ENCODE measurements around the gene PIP4K2A.
"Not testable (repeated sequence)": the region's sequence is repeated elsewhere in the genome, so short reads cannot be mapped to it uniquely, and the experiment has no call there.

The PIP4K2A gene

DNA sequence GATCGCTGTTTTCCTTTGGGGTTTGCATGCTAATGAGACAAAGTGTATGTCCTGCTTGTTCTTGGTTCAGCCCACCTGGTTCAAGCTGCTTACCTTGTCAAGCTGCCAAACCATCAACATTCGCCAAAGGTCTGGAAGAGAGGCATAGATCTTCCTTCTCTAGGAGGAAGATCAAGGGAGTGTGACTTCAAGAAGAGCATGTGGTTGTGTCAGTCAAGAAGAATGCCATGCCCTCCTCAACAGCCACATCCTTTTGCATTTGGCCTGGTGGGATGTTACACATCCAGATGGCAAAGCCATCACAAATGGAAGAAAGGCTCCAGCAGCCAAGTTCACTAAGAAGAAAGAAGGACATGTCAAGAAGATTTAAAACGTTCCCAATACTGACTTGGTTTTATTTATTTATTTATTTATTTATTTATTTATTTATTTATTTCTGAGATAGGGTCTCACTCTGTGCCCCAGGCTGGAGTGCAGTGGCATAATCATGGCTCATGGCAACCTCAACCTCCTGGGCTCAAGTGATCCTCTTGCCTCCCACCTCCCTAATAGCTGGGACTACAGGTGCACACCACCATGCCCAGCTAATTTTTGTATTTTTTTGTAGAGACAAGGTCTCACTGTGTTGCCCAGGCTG lies 5.1 kb upstream of the PIP4K2A start:
- no peak for DNase-seq (ENCODE audit: low read depth)

DNA sequence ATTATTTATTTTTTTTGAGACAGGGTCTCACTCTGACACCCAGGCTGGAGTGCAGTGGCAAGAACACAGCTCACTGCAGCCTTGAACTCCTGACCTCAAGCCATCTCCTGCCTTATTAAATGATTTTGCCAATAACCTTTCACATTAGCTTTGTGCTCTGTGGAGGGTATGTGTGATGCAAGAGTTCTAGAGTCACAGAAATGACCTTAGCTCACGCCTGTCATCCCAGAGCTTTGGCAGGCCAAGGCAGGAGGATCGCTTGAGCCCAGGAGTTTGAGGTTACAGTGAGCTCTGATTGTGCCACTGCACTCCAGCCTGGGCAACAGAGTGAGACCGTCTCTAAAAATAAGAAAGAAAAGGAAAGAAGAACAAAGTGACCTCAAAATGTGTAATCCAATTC lies 4.3 kb upstream of the PIP4K2A start:
- DNase-seq (ENCODE audit: low read depth), result not testable (repeated sequence)

DNA sequence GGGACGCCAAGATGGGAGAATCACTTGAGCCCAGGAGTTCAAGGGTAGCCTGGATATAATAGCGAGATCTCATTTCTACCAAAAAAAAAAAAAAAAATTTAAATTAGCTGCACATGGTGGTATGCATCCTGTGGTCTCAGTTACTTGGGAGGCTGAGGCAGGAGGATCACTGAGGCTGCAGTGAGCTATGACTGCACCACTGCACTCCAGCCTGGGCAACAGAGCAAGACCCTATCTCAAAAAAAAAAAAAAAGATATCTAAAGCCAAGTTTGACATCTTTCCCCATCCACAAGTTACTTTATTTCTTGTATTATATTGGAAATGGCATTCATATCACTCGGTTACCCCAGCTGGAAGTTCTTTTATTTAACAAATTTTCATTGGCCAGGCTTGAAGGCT lies 3.4 kb upstream of the PIP4K2A start:
- DNase-seq (ENCODE audit: low read depth), result no peak

DNA sequence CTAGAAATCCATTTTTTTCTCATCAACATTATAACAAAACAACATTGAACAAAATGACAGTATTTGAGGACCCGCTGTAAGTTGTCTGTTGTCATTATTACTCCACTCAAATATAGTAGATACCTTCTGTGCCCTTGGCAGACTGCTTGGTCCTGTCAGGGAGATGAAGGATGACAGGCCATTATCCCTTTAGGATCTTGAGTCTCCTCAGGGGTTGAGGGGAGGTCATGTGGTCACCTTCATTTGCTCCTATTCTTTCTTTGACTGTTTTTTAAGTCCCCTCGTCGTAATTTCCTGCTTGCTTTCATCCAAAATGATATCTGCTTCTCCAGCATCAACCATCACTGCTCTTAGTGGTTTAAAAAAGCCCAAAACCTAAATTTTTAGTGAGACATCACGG lies 2.6 kb upstream of the PIP4K2A start:
- DNase-seq (ENCODE audit: low read depth), result no peak

DNA sequence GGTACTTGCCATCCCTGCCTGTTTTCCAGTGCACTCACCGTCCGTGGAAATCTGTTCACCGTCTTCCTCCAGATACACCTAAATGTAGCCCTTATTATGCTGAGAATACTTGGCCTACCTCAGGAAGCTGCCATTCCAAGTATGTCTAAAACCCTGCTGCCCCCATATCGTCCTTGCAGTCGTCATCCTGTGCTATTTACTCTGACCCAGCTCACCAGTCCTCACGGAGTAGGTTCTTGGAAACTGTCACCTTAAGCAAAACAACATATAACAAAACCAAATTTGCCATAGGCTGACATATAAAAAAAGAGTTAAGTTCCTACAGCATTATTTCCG lies 880 bp upstream of the PIP4K2A start:
- DNase-seq (ENCODE audit: low read depth), result no peak

DNA sequence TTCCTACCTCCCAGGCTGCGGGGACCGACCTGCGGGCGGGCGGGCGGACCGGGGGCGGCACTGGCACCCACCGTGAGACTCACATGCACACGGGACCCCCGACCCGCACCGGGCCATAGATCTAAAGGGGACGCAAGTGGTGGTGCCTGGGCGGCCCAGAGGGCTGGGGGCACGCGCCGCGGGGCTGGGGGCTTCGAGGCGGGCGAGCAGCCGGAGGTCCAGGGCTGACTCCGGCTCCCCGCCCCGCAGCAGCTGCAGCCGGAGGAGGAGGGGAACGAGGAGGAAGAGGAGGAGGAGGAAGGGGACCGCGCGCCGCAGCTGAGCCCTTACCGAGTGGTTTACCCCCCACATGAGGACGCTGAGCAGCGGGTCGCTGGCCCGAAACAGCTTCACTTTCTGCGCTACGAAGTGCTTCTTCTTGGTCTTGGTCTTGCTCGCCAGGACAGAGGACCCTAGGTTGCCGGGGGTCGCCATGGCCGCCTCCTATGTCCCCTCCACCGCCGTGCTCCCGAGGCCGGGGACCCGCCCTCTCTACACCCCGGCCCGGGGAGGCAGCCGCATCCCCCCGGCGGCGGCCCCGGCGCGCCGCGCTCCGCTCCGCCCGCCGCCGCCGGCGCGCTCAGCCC lies 412 bp downstream of the PIP4K2A start:
- peak; percentile 35 for DNase-seq (ENCODE audit: low read depth)

DNA sequence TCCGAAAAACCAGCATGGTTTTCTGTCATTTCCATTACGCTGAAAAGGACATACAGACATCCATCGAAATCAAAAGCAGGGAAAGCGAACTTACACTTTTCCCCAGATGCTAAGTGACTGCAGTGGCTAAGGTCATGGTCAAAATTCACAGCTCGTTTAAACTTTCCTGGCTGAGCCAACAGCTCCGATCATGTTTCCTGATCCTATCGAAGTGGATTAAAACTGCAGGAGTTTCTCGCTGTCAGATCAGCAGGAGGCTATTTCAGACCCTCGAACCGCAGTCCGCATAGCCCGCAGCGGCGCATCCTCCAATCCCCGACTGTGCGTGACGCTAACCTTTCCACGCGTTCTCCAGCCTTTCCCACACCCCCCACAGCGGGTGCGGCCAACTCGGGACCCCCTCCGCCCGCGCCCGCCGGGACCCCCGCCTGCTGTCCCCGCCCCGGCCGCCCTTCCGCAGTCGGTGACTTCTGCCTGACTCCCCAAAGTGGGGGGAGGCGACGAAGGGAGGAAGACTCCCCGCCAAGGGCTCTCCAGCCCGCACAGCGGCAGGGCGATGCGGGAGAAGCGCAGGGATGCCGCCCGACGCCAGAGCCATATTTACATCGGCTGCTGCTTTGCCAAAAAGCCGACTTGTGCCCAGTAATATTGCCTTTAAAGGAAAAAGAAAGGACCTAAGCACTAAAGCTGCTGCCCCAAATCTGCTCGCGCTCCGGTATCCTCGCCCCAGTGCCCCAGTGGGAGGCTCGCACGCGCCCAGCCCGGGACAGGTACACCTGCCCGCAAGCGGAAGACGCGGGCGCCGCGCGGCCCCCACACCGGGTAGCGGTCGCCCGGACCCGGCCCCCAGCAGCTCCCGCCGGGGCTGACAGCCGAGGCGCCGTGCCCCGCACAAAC lies 1.2 kb downstream of the PIP4K2A start:
- peak; percentile 46 for DNase-seq (ENCODE audit: low read depth)

DNA sequence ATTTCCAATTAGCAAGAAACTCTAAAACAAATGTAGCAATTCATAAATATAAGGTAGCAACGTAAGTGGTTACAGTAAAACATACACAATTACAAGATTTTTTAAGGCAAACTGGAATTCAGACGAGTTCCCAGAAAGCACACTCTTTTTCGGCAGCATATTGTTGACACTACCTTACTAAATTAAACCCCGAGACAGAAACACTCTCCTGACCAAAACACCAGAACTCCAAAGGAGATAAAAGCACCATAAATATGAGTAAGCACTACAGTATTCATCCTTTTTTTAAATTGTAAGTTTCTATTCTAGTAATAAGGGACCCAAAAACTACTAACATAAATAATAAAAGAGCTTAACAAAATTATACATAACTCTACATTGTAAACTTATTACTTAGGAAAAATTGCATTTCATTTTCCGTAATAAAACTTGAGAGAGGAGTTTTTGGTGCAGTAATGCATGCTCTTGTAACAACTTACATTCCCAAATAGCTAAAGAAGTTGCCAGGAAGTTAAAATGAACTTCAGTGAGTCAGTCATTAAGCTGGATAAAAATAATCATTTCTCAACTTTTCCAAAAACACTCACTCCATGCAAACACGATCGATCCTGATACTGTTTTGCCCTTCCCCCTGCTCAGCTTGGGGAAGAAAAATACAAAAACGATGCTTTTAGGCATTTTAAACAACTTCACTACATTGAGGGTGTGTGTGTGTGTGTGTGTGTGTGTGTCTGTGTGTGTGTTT lies 2.0 kb downstream of the PIP4K2A start:
- DNase-seq (ENCODE audit: low read depth), result peak; percentile 67

DNA sequence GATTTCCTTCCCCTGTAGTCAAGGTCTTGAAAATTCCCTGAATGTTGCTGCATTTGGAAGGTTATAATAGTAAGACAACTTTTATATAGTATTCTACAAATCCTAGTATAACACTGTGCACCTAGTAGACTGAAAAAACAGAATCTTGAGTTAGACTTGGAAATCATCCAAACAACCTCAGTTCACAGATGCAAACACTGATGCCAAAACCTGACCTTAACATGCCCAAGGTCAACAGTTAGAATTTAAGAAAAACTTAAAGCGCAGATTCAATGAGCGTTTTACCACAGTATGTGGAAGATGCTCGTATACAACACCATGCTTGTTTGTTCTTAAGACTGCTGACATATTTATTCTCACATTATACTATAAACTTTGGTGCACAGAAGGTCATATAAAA lies 3.0 kb downstream of the PIP4K2A start:
- DNase-seq (ENCODE audit: low read depth), result no peak

DNA sequence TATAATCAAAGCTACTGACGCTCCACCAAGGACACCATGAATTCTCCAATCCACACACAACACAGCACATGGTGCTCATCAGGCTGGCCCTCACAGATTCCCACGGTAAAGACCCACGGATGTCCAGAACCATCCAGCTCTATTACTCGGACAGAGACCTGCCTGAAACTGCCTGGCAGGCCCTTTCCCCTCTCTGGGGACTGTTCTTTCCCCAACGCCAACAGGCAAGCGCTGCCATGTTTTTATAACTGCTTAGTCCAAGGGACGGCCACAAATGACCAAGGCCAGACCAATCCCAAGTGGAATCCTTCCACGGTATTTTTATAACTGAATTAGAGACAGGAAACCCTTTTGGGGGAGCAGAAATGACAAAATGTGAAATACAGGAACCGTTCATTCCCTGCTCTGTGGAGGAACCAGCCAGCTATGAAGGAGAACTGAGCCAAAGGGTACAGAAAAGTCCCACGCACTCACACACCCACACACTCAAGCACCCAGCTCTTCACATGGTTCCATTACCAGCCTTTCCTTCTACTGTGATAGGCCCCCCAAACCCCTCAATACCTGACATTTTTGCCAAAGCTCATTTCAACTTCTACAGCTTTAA lies 4.1 kb downstream of the PIP4K2A start:
- DNase-seq (ENCODE audit: low read depth), result no peak

DNA sequence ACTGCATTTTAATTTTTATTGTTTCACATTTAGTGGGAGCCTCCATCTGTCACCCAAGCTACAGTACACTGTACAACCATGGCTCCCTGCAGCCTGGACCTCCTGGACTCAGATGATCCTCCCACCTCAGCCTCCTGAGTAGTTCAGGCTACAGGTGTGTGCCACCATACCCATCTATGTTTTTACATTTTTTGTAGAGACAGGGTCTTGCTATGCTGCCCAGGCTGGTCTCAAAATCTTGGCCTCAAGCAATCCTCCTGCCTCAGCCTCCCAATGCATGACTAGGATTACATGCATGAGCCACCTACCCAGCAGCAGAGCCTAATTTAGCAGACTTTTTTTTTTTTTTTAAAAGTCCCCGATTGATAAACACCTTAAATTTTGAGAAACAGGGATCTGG lies 5.6 kb downstream of the PIP4K2A start:
- no peak for DNase-seq (ENCODE audit: low read depth)

DNA sequence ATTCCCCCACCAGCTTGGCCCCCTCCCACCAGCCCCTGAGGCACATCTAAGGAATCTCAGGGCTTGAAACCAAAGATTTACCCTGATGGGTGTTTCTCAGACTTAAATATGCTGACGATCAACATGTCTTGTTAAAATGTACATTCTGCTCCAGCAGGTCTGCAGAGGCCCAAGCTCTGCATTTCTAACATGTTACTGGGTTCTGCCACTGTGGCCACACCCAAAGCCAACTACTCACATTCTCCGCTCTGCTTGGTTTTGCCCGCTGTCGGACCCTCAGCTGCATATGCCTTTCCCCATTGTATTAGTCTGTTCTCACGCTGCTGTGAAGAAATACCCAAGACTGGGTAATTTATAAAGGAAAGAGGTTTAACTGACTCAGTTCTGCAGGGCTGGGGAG lies 8.9 kb downstream of the PIP4K2A start:
- DNase-seq (ENCODE audit: low read depth), result no peak

DNA sequence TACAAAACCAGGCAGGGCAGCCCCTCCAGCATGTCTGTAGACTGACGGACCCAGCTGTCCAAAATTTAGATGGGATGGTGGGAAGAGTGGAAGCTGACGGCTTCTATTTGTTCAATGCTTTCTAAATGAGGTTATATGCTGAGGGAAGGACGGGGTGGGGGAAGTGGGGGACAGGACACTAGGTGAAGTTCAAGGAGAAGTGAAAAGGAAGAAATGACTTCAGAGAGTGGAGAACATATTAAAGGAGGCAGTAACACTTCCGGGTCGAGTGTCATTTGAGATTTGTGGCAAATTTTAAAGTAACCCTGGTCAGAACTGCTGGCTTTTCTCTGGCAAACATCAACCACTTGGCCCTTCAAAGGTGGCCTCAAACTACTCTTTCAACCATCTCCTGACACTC lies 9.4 kb downstream of the PIP4K2A start:
- no peak for DNase-seq (ENCODE audit: low read depth)

DNA sequence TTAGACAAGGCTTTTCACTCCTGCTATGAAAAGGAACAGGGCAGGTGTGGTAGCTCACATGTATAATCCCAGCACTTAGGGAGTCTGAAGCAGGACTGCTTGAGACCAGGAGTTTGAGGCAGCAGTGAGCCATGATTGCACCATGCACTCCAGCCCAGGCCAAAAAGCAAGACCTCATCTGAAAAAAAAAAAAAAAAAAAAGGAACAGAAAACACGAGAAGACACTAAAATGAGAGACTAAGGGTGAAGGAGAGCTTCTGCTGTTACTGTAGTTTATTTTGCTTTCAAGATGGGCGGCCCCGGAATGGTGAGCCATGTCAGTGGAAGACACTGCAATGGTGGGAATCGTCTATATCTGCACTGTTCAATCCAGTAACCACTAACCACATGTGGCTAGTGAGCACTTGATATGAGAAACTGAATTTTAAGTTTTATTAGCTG lies 9.9 kb downstream of the PIP4K2A start:
- DNase-seq (ENCODE audit: low read depth), result no peak

DNA sequence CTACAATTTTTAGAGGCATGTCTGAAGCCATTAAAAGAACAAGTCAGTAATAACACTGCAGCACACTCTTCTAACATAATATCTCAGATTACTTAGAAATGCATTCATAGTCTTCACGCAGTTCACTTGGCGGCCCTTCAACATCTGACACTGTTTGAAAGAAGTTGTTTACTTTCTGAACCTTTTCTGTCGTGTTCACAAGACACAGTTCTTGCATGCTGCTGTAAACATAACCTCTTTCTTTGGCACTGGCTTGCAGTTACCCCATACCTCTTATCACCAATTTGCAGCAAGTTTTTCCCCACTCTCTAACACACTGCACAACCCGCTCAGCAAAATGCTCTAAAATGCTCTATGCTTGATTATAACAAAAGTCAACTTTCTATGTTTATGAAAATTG lies 12.0 kb downstream of the PIP4K2A start:
- DNase-seq (ENCODE audit: low read depth), result no peak

DNA sequence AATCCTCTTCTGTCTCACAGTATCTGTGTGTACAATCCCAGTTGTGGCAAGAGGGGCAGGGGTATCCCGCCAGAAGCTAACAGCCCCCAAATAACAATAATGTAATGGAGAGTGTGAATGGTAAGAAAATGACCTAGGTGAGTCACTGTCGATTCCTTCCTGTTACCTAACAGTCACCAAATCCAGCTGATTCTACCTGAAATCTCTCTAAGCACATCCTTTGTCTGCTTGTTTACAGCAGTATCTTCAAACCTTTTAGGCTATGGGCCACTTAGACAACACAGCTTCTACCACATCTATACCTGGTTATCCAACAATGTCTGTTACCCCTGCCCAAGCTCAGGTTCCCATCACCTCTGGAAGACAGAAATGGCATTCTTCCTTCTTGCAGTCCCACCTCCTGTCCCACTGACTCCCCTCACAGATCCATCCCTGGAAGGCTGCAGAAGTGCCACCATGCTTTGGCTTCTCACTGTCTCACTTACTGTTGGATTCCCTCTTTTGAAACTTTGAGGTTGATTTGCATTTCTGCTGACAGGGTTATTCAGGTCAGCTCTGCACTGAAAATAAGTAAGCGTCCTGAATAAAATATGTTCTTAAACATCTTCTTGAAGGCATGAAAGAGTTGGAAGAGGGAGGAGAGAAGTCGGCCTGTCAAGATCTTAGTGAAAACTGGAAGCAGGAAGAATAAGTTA lies 13.1 kb downstream of the PIP4K2A start:
- no peak for DNase-seq (ENCODE audit: low read depth)

DNA sequence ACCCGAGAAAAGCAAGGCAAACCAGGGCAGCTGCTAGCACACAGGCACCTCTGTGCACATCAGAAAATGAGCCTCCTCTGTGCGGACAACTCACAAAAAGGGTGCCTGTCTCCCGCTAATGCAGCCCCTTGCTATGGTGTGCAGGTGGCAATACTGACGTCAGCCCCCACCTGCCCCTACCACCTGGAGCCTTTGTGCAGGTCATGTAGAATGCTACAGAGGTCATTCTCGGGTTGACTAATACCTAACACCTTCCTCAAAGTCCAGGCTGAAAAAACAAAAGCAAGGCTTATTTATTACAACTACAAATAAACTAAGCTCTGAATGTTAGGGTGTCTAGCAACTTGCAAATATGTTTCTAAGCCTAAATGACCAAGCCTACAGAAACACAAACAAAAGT lies 13.9 kb downstream of the PIP4K2A start:
- DNase-seq (ENCODE audit: low read depth), result no peak

DNA sequence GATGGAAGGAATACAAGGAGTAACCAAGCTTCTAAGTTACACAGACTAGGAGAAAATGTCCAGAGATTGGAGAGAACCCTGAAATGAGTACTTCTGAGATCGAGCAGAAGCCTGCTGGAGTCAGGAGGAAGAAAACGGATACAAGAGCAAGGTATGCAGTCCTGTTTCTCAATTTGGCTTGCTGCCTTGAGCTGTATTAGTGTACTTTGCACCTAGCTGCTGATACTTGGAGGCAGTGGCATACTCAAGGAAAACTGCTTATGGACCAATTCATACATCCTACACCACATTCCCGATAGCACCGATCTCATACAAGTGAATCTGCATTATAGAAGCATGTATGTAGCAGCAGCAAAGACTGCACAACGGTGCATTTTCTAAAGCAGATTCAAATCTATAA lies 14.4 kb downstream of the PIP4K2A start:
- no peak for DNase-seq (ENCODE audit: low read depth)

DNA sequence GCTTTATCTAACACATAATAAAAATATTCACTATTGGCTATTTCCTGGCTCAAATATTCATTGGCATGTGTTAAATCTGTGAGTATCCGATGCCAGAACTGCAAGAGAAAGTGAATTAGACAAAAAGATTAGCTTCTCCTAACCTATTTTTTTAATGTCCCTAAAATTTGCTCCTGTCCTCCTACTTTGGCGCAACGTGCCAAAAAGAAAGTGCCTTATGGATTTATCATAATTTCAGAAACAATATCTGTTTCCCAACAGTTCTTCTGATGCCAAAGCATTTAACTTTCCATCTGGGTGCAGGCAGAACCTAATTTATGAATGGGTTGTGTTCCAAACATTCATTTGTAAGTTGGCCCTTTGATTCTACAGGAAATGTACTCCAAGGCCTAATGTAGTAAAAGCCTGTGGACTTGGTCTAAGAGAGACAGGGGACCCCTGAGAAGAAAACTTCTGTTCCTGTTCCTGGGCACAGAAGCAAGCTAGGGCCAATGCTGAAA lies 15.4 kb downstream of the PIP4K2A start:
- DNase-seq (ENCODE audit: low read depth), result no peak

DNA sequence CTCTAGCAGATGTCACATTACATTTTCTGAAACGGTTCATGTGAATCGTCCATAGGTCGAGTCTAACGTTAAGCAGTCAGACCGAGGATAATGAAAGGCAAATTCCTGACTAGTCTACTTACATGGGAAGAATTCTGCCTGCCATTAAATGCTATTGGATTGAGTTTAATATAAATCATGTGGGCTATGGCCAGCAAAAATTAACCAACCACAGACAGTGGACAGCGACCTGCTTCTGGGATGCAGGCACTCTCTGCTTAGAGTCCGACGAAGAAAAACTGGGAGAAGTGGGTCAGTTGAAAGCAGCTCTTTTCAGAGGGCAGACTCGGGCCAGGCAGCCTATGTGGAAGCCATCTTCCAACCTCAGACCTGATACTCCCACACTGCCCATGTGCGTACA lies 16.6 kb downstream of the PIP4K2A start:
- DNase-seq (ENCODE audit: low read depth), result no peak

DNA sequence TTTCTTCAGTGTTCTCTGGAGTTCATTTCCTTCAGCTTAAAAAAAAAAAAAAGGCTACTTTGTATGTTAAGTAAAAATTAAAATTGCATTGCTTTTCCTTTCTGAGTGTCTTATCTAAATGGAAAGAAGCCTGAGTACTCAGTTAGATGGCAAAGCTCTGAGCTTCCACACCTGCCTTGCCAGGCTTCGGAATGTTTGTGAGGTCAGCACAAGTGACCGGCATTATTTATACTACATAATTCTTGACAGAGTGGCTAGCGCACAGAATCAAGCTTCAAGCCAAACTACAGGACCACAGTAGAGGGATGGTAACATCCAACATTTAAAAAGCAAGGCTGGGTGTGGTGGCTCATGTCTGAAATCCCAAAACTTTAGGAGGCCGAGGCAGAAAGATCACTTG lies 17.3 kb downstream of the PIP4K2A start:
- DNase-seq (ENCODE audit: low read depth), result no peak
